HepG2 (cell line): ENCODE data around the gene RPL5. TPM values are rescaled to one million over a fixed set of nuclear protein-coding genes. Genes with fewer than 3 reads are reported as not detected.

ENCODE experiments used
- ARID3A ChIP-seq: IDR thresholded peaks from 2 replicates; pipeline ENCODE4 v1.6.1; 2012; ENCODE audit warnings: low read depth, low read length, improper control_type of control experiment
- ATF1 ChIP-seq: IDR thresholded peaks from 2 replicates; pipeline ENCODE4 v1.6.1; 2016; ENCODE audit warnings: mild to moderate bottlenecking, control low read depth
- CC2D1A ChIP-seq: sonication (generic); formaldehyde crosslinking; IDR thresholded peaks from 2 replicates; pipeline ENCODE4 v1.8.1; 2023; ENCODE audit warnings: mild to moderate bottlenecking, missing genetic modification reagents
- DPF2 ChIP-seq: sonication (generic); formaldehyde crosslinking; IDR thresholded peaks from 2 replicates; pipeline ENCODE4 v1.4.0; 2020; ENCODE audit warnings: mild to moderate bottlenecking, low read depth, missing genetic modification reagents, borderline replicate concordance
- ELF3 ChIP-seq: IDR thresholded peaks from 2 replicates; pipeline ENCODE4 v1.6.1; 2016; ENCODE audit warnings: missing genetic modification reagents, missing compliant biosample characterization
- GATAD2A ChIP-seq: IDR thresholded peaks from 2 replicates; pipeline ENCODE4 v1.6.1; 2016
- HOXA3 ChIP-seq: sonication (generic); formaldehyde crosslinking; IDR thresholded peaks from 2 replicates; pipeline ENCODE4 v1.5.0; 2020; ENCODE audit warnings: missing genetic modification reagents
- LBX2 ChIP-seq: sonication (generic); formaldehyde crosslinking; IDR thresholded peaks from 2 replicates; pipeline ENCODE4 v1.5.0; 2020; ENCODE audit warnings: missing genetic modification reagents, mild to moderate bottlenecking, borderline replicate concordance
- MXD4 ChIP-seq: IDR thresholded peaks from 2 replicates; pipeline ENCODE4 v1.6.1; 2016; ENCODE audit warnings: mild to moderate bottlenecking, missing biosample characterization, missing genetic modification reagents
- NFYB ChIP-seq: sonication (generic); formaldehyde crosslinking; IDR thresholded peaks from 2 replicates; pipeline ENCODE4 v1.4.0; 2020; ENCODE audit warnings: missing genetic modification reagents
- ONECUT2 ChIP-seq: sonication (generic); formaldehyde crosslinking; IDR thresholded peaks from 2 replicates; pipeline ENCODE4 v1.4.0; 2020; ENCODE audit warnings: missing genetic modification reagents
- PHF21A ChIP-seq: sonication (generic); formaldehyde crosslinking; IDR thresholded peaks from 2 replicates; pipeline ENCODE4 v1.5.0; 2020; ENCODE audit warnings: mild to moderate bottlenecking, missing genetic modification reagents
- PLRG1 ChIP-seq: fragments of 450-650 bp; conservative IDR thresholded peaks from 2 replicates; pipeline ENCODE4 v1.6.1; 2016
- SKI ChIP-seq: fragments of 450-650 bp; IDR thresholded peaks from one replicate; pipeline ENCODE4 v1.6.1; 2018; ENCODE audit warnings: mild to moderate bottlenecking; ENCODE audit not compliant: partially characterized antibody
- SRSF4 ChIP-seq: fragments of 200-400 bp; formaldehyde crosslinking; IDR thresholded peaks from one replicate; pipeline ENCODE4 v1.6.1; 2018; ENCODE audit warnings: mild to moderate bottlenecking, low read depth, low read length, moderate library complexity; ENCODE audit not compliant: poor library complexity, severe bottlenecking
- TOE1 ChIP-seq: sonication (generic); formaldehyde crosslinking; IDR thresholded peaks from 2 replicates; pipeline ENCODE4 v1.4.0; 2020; ENCODE audit warnings: mild to moderate bottlenecking, missing genetic modification reagents
- ZC3H13 ChIP-seq: sonication (generic); formaldehyde crosslinking; IDR thresholded peaks from 2 replicates; pipeline ENCODE4 v1.8.1; 2023; ENCODE audit warnings: mild to moderate bottlenecking, missing genetic modification reagents, moderate library complexity
- ZMYM4 ChIP-seq: sonication (generic); formaldehyde crosslinking; IDR thresholded peaks from 2 replicates; pipeline ENCODE4 v1.8.1; 2023; ENCODE audit warnings: mild to moderate bottlenecking, missing genetic modification reagents
- ZNF101 ChIP-seq: sonication (generic); formaldehyde crosslinking; IDR thresholded peaks from 2 replicates; pipeline ENCODE4 v1.4.0; 2020; ENCODE audit warnings: mild to moderate bottlenecking, low read depth, missing genetic modification reagents, borderline replicate concordance
- ZNF180 ChIP-seq: sonication (generic); formaldehyde crosslinking; IDR thresholded peaks from 2 replicates; pipeline ENCODE4 v1.4.0; 2020; ENCODE audit warnings: low read depth, missing genetic modification reagents, borderline replicate concordance
- ZNF354B ChIP-seq: sonication (generic); formaldehyde crosslinking; IDR thresholded peaks from 2 replicates; pipeline ENCODE4 v1.8.0; 2022; ENCODE audit warnings: mild to moderate bottlenecking, missing genetic modification reagents
- ZNF687 ChIP-seq: sonication (generic); formaldehyde crosslinking; IDR thresholded peaks from 2 replicates; pipeline ENCODE4 v1.5.1; 2020; ENCODE audit warnings: mild to moderate bottlenecking, missing genetic modification reagents, moderate library complexity
- ZNF768 ChIP-seq: sonication (generic); formaldehyde crosslinking; IDR thresholded peaks from 2 replicates; pipeline ENCODE4 v1.4.0; 2020; ENCODE audit warnings: missing genetic modification reagents
- ZNF770 ChIP-seq: sonication (generic); formaldehyde crosslinking; IDR thresholded peaks from 2 replicates; pipeline ENCODE4 v1.5.0; 2020; ENCODE audit warnings: mild to moderate bottlenecking, missing genetic modification reagents
- ZSCAN9 ChIP-seq: IDR thresholded peaks from 2 replicates; pipeline ENCODE4 v1.6.1; 2016; ENCODE audit warnings: borderline replicate concordance
- polyA plus RNA-seq, 8 experiments: library from polyadenylated mRNA; depleted of rRNA in 3 of 8; stranded (reverse) in 7 of 8; unstranded in 1 of 8; fragments of >200 nt; fragmentation: Illumina TruSeq in 4 of 8; extraction: Trizol in 4 of 8; gene quantifications; 2 replicates each; pipeline versions ENCODE4 v1.2.1 to v1.2.3, GENCODE V29; 2011 to 2016; ENCODE audit warnings: low read depth in 4 of 8, missing spikeins in 1 of 8, mixed read lengths in 1 of 8; ENCODE audit not compliant: insufficient read depth in 1 of 8
- total RNA-seq, 5 experiments: library from RNA; depleted of rRNA; stranded (reverse); fragments of >200 nt; fragmentation: Illumina TruSeq; extraction: Trizol; gene quantifications; 2 replicates each; pipeline ENCODE4 v1.2.3, GENCODE V29; 2016; ENCODE audit warnings: low read depth in 1 of 5

RPL5 gene
- total and polyA plus RNA-seq, 2 of the 13 experiments (the other 11 are each of a cell fraction or from before 2014, with no cell fraction given), result 2,304 to 2,520 TPM

GRCh38 chr1:92886886-92887419 lies 55.1 kb downstream of the RPL5 start (continued):
- TF ChIP-seq ONECUT2 (peak; percentile 51), CC2D1A (CRISPR knock-in tag) (no peak), PLRG1 (no peak), ATF1 (no peak), LBX2 (no peak), HOXA3 (CRISPR knock-in tag) (peak; percentile 58; the same call in 1 of the 2 replicates), PHF21A (CRISPR knock-in tag) (peak; percentile 66; the same call in 1 of the 2 replicates), NFYB (peak; percentile 79), ZNF687 (CRISPR knock-in tag) (no peak), ELF3 (CRISPR knock-in tag) (peak; percentile 14; the same call in 1 of the 2 replicates), ZNF770 (CRISPR knock-in tag) (peak; percentile 64), GATAD2A (CRISPR knock-in tag) (peak; percentile 84), ZMYM4 (CRISPR knock-in tag) (peak; percentile 95), ZSCAN9 (0 out of 2 replicates have a peak, but pooled peaks have one; percentile 38), SKI (peak; percentile 68), ZNF354B (CRISPR knock-in tag) (no peak), MXD4 (CRISPR knock-in tag) (0 out of 2 replicates have a peak, but pooled peaks have one; percentile 12), ARID3A (peak; percentile 82), ZNF180 (CRISPR knock-in tag) (no peak), DPF2 (CRISPR knock-in tag) (peak; percentile 75), TOE1 (CRISPR knock-in tag) (no peak), SRSF4 (no peak), ZNF101 (CRISPR knock-in tag) (no peak), ZC3H13 (CRISPR knock-in tag) (no peak), ZNF768 (CRISPR knock-in tag) (no peak)
